GM23338 (cell line): ENCODE results near the gene CYP26C1. TPM values are rescaled to one million over a fixed set of nuclear protein-coding genes. Genes with fewer than 3 reads are reported as not detected.

Source experiments
- ATAC-seq: fragments of 200-7000 bp; cut with Tn5 transposase; 3 replicates; pipeline ENCODE4 v1.9.1; 2020
- DNase-seq: peaks from one replicate; pipeline ENCODE4 v3.0.0-alpha.2; 2015; ENCODE audit warnings: low spot score
- H2AFZ ChIP-seq: fragments of 200-600 bp; sonication (generic); 2 replicates; pipeline ENCODE4 v1.8.0; 2016; ENCODE audit warnings: antibody characterized with exemption, mild to moderate bottlenecking, moderate library complexity
- H3F3A ChIP-seq: fragments of 200-600 bp; sonication (generic); replicated peaks from 2 replicates; pipeline ENCODE4 v1.8.0; 2017; ENCODE audit warnings: antibody characterized with exemption, mixed run types, low read depth
- H3K27ac ChIP-seq: fragments of 200-600 bp; sonication (generic); 2 replicates; pipeline ENCODE4 v1.6.1; 2016; ENCODE audit warnings: low read depth
- H3K27me3 ChIP-seq: fragments of 200-600 bp; sonication (generic); 2 replicates; pipeline ENCODE4 v1.8.0; 2016; ENCODE audit warnings: mild to moderate bottlenecking, mixed run types, moderate library complexity; ENCODE audit not compliant: insufficient read depth
- H3K36me3 ChIP-seq: fragments of 200-600 bp; sonication (generic); 2 replicates; pipeline ENCODE4 v1.8.0; 2016; ENCODE audit warnings: mild to moderate bottlenecking; ENCODE audit not compliant: insufficient read depth
- H3K4me1 ChIP-seq: fragments of 200-600 bp; sonication (generic); 2 replicates; pipeline ENCODE4 v1.8.0; 2016; ENCODE audit warnings: mild to moderate bottlenecking, moderate library complexity; ENCODE audit not compliant: insufficient read depth
- H3K4me2 ChIP-seq: fragments of 200-600 bp; sonication (generic); 2 replicates; pipeline ENCODE4 v1.7.1; 2017; ENCODE audit warnings: mixed run types
- H3K4me3 ChIP-seq: fragments of 200-600 bp; sonication (generic); 2 replicates; pipeline ENCODE4 v1.6.1; 2016; ENCODE audit warnings: mixed run types
- H3K79me2 ChIP-seq: fragments of 200-600 bp; sonication (generic); replicated peaks from 2 replicates; pipeline ENCODE4 v1.8.0; 2017; ENCODE audit warnings: mild to moderate bottlenecking; ENCODE audit not compliant: insufficient read depth
- H3K9me2 ChIP-seq: fragments of 200-600 bp; sonication (generic); 2 replicates; pipeline ENCODE4 v1.8.0; 2017; ENCODE audit not compliant: insufficient read depth
- H4K20me1 ChIP-seq: fragments of 200-600 bp; sonication (generic); replicated peaks from 2 replicates; pipeline ENCODE4 v1.8.0; 2017; ENCODE audit warnings: mild to moderate bottlenecking; ENCODE audit not compliant: insufficient read depth
- H3K27ac Mint-ChIP-seq: 2 replicates; pipeline ENCODE4 v1.8.0; 2020; ENCODE audit warnings: inconsistent platforms, mild to moderate bottlenecking, moderate library complexity, mixed read lengths
- H3K27me3 Mint-ChIP-seq: 3 replicates; pipeline ENCODE4 v1.8.0; 2022; ENCODE audit warnings: low read depth, mild to moderate bottlenecking, moderate library complexity, mixed read lengths, inconsistent platforms; ENCODE audit not compliant: insufficient read depth, poor library complexity
- H3K36me3 Mint-ChIP-seq: 3 replicates; pipeline ENCODE4 v1.8.0; 2021; ENCODE audit warnings: low read depth, mild to moderate bottlenecking, inconsistent platforms, moderate library complexity, mixed read lengths
- H3K4me1 Mint-ChIP-seq: 3 replicates; pipeline ENCODE4 v1.8.0; 2020; ENCODE audit warnings: mild to moderate bottlenecking, inconsistent platforms, mixed read lengths
- H3K4me3 Mint-ChIP-seq: 3 replicates; pipeline ENCODE4 v1.8.0; 2021; ENCODE audit warnings: moderate library complexity, mild to moderate bottlenecking, inconsistent platforms, mixed read lengths
- H3K9me3 Mint-ChIP-seq: 3 replicates; pipeline ENCODE4 v1.8.0; 2020; ENCODE audit warnings: moderate library complexity, mild to moderate bottlenecking, inconsistent platforms, mixed read lengths
- CTCF ChIP-seq, 2 experiments: fragments of 200-600 bp in 1 of 2; sonication (generic) in 1 of 2; conservative IDR thresholded peaks; 2 replicates each; pipeline versions ENCODE4 v1.5.1 to v1.6.1; 2016 to 2017; ENCODE audit warnings: antibody characterized with exemption in 2 of 2, low read depth in 2 of 2, mild to moderate bottlenecking in 2 of 2, moderate library complexity in 1 of 2
- EZH2 ChIP-seq: fragments of 200-600 bp; sonication (generic); IDR thresholded peaks from one replicate; pipeline ENCODE4 v1.8.0; 2017; ENCODE audit warnings: antibody characterized with exemption, mild to moderate bottlenecking, low read depth; ENCODE audit not compliant: unreplicated experiment
- EZH2phosphoT487 ChIP-seq: fragments of 200-600 bp; sonication (generic); IDR thresholded peaks from one replicate; pipeline ENCODE4 v1.8.1; 2018; ENCODE audit warnings: antibody characterized with exemption; ENCODE audit not compliant: unreplicated experiment
- STAT1 ChIP-seq: IDR thresholded peaks from one replicate; pipeline ENCODE4 v1.6.1; 2016; ENCODE audit warnings: antibody characterized with exemption; ENCODE audit not compliant: unreplicated experiment
- polyA plus RNA-seq: library from polyadenylated mRNA; unstranded; fragments of >200 nt; fragmentation: Nextera tagmentation; extraction: Ambion mirVana; gene quantifications from 2 replicates; pipeline ENCODE4 v1.2.1, GENCODE V29; 2016
- total RNA-seq: library from RNA; depleted of rRNA; stranded (reverse); fragments of >200 nt; shearing (Covaris generic); gene quantifications from 2 replicates; pipeline ENCODE4 v1.2.3, GENCODE V29; 2014
- TF ChIP-seq, protein P1 (sequence below): fragments of 250-450 bp; sonication (Bioruptor Pico); IDR thresholded peaks from 2 replicates; pipeline ENCODE4 v1.5.0; 2020; ENCODE audit warnings: mild to moderate bottlenecking, moderate library complexity

The CYP26C1 gene
- total and polyA plus RNA-seq, 2 experiments from 2014 or later, result 0.24 TPM; not detected in 1

DNA sequence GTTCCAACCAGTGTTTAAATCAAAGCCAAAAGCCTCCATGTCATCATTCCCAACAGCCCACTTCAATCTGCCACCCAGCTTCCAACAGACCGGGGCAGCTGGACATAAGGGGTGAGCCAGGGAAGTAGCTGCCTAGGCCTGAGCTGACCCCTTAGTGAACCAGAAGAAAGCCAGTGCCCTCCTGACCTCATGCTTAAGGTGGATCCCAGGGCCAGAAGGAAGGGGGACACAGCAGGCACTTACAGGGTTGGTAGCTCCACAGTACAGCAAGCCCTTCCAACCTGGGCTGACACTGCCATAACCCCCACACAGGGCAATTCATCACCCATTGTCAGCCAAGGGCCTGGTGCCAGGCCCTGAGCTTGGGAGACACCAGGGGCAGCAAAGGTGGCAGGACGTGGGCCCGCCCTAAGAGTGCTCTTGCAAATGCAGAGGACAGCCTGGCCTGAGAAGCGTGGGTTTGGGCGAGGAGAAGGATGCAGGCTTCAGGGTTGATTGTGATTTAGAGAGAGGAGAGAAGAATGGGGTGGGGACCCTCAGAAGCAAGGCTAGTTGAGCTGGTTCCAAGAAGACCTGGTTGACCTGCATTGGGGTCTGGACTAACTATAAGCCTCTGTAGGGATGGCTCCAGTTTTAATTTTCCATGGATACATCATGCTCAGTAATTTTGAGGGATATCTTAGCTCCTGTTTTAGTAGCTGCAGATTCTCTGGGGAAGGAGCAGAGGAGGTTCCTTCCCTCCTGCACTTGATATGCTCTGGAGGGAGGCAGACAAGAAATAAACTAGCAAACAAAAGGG lies 10.0 kb downstream of the CYP26C1 start:
- Histone ChIP-seq H3K4me2 (peak overlapping the region; percentile 60; the same call in 1 of the 2 replicates), H3K36me3 (no peaks in the 10 kb centered on the region), H3K9me2 (no peaks in the 10 kb centered on the region), H3K27me3 (peaks cover 100% of the 10 kb centered on the region), H3K4me1 (peaks cover 44% of the 10 kb centered on the region), H4K20me1 (peaks cover 15% of the 10 kb centered on the region), H3K79me2 (no peaks in the 10 kb centered on the region), H3K27ac (no peak overlapping the region), H3K4me3 (no peak overlapping the region), H2AFZ (no peak overlapping the region), H3F3A (peaks cover 21% of the 10 kb centered on the region)
- peaks cover 99% of the 10 kb centered on the region for H3K27me3 Mint-ChIP-seq
- no peak overlapping the region for H3K27ac Mint-ChIP-seq
- H3K9me3 Mint-ChIP-seq, result peaks cover 4% of the 10 kb centered on the region; the same call in 2 of the 3 replicates
- peak overlapping the region; percentile 50 for H3K4me3 Mint-ChIP-seq
- DNase-seq (no peak), ATAC-seq (no peak)
- peaks cover 44% of the 10 kb centered on the region for H3K4me1 Mint-ChIP-seq
- peak; percentile 1 for TF ChIP-seq EZH2phosphoT487
- TF ChIP-seq, protein P1, sequence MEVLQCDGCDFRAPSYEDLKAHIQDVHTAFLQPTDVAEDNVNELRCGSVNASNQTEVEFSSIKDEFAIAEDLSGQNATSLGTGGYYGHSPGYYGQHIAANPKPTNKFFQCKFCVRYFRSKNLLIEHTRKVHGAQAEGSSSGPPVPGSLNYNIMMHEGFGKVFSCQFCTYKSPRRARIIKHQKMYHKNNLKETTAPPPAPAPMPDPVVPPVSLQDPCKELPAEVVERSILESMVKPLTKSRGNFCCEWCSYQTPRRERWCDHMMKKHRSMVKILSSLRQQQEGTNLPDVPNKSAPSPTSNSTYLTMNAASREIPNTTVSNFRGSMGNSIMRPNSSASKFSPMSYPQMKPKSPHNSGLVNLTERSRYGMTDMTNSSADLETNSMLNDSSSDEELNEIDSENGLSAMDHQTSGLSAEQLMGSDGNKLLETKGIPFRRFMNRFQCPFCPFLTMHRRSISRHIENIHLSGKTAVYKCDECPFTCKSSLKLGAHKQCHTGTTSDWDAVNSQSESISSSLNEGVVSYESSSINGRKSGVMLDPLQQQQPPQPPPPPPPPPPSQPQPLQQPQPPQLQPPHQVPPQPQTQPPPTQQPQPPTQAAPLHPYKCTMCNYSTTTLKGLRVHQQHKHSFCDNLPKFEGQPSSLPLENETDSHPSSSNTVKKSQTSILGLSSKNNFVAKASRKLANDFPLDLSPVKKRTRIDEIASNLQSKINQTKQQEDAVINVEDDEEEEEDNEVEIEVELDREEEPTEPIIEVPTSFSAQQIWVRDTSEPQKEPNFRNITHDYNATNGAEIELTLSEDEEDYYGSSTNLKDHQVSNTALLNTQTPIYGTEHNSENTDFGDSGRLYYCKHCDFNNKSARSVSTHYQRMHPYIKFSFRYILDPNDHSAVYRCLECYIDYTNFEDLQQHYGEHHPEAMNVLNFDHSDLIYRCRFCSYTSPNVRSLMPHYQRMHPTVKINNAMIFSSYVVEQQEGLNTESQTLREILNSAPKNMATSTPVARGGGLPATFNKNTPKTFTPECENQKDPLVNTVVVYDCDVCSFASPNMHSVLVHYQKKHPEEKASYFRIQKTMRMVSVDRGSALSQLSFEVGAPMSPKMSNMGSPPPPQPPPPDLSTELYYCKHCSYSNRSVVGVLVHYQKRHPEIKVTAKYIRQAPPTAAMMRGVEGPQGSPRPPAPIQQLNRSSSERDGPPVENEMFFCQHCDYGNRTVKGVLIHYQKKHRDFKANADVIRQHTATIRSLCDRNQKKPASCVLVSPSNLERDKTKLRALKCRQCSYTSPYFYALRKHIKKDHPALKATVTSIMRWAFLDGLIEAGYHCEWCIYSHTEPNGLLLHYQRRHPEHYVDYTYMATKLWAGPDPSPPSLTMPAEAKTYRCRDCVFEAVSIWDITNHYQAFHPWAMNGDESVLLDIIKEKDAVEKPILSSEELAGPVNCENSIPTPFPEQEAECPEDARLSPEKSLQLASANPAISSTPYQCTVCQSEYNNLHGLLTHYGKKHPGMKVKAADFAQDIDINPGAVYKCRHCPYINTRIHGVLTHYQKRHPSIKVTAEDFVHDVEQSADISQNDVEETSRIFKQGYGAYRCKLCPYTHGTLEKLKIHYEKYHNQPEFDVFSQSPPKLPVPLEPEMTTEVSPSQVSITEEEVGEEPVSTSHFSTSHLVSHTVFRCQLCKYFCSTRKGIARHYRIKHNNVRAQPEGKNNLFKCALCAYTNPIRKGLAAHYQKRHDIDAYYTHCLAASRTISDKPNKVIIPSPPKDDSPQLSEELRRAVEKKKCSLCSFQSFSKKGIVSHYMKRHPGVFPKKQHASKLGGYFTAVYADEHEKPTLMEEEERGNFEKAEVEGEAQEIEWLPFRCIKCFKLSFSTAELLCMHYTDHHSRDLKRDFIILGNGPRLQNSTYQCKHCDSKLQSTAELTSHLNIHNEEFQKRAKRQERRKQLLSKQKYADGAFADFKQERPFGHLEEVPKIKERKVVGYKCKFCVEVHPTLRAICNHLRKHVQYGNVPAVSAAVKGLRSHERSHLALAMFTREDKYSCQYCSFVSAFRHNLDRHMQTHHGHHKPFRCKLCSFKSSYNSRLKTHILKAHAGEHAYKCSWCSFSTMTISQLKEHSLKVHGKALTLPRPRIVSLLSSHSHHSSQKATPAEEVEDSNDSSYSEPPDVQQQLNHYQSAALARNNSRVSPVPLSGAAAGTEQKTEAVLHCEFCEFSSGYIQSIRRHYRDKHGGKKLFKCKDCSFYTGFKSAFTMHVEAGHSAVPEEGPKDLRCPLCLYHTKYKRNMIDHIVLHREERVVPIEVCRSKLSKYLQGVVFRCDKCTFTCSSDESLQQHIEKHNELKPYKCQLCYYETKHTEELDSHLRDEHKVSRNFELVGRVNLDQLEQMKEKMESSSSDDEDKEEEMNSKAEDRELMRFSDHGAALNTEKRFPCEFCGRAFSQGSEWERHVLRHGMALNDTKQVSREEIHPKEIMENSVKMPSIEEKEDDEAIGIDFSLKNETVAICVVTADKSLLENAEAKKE (CRISPR knock-in tag), result no peak
- H3K36me3 Mint-ChIP-seq, result no peaks in the 10 kb centered on the region; the same call in 2 of the 3 replicates

DNA sequence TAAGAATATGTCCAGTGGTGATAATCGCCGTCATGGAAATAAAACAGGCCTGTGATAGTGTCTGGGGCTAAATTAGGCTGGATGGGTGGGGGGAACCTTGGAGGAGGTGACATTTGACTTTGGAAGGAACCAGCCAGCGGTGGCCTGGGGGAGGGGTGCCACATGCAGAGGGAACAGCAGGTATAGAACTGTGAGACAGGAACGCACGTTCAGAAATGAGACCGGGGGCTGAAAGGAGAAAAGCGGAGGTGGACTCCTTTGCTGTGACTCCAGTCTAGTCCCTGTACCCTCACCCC lies 10.5 kb downstream of the CYP26C1 start:
- TF ChIP-seq EZH2 (peak; percentile 62), STAT1 (no peak), EZH2phosphoT487 (peak; percentile 12), CTCF (conservative IDR thresholded peaks at IDR 0.05; ENCODE audit: low read depth in 2 of 2) (no peak)
- Mint-ChIP-seq H3K36me3 (no peaks in the 10 kb centered on the region; the same call in 2 of the 3 replicates), H3K4me1 (peaks cover 48% of the 10 kb centered on the region), H3K9me3 (peaks cover 4% of the 10 kb centered on the region; the same call in 2 of the 3 replicates), H3K27ac (no peak overlapping the region), H3K27me3 (peaks cover 100% of the 10 kb centered on the region), H3K4me3 (peak overlapping the region; percentile 50)
- DNase-seq (no peak), ATAC-seq (no peak)
- H3K79me2 ChIP-seq, result no peaks in the 10 kb centered on the region
- H3K36me3 ChIP-seq, result no peaks in the 10 kb centered on the region
- H3K27ac ChIP-seq, result no peak overlapping the region
- H3K4me3 ChIP-seq, result no peak overlapping the region
- no peaks in the 10 kb centered on the region for H3K9me2 ChIP-seq
- peak overlapping the region; percentile 60; the same call in 1 of the 2 replicates for H3K4me2 ChIP-seq
- peaks cover 100% of the 10 kb centered on the region for H3K27me3 ChIP-seq
- peaks cover 14% of the 10 kb centered on the region for H4K20me1 ChIP-seq
- H3K4me1 ChIP-seq, result peaks cover 48% of the 10 kb centered on the region
- no peak overlapping the region for H2AFZ ChIP-seq
- H3F3A ChIP-seq, result peaks cover 19% of the 10 kb centered on the region; the same call in 1 of the 2 replicates
